ENCODE data around the gene SMARCE1.

Gene SMARCE1

GRCh38 chr17:40577611-40578065, 70.0 kb downstream of the SMARCE1 start:
- no peak for DNase-seq

- DNase-seq: no peak
Measured at GRCh38 chr17:40576113-40576740, 71.4 kb downstream of the SMARCE1 start.

Measured in activated CD4-positive, CD25-positive, alpha-beta regulatory T cell (primary cell).